Peyer's patch (tissue), 4 donors: Measurements from ENCODE around the gene TEX29.

Experiments
- CTCF ChIP-seq, 6 experiments: fragments of 450-650 bp in 4 of 6; fragments of 200-600 bp in 2 of 6; sonication (generic) in 1 of 6; IDR thresholded peaks; one replicate each; pipeline ENCODE4 v1.5.1; 2017 to 2019; ENCODE audit warnings: antibody characterized with exemption in 6 of 6, mild to moderate bottlenecking in 3 of 6, moderate library complexity in 1 of 6
- POLR2A ChIP-seq, 2 donors: fragments of 450-650 bp; IDR thresholded peaks; one replicate each; pipeline ENCODE4 v1.5.1; 2017; ENCODE audit warnings: antibody characterized with exemption in 2 of 2, mild to moderate bottlenecking in 2 of 2, moderate library complexity in 2 of 2

GRCh38 chr13:111359930-111360329 lies 39.5 kb downstream of the TEX29 start:
- TF ChIP-seq POLR2A (IDR thresholded peaks at IDR 0.05) (no peak), CTCF (IDR thresholded peaks at IDR 0.05) (no peak)
